ENCODE measurements around the gene IQCM.

IQCM gene

GRCh38 chr4:149815743-149816142, at the start of gene IQCM:
TSS of gene IQCM (minus strand) at chr4:149815843. CDS start at chr4:149742691, 73,152 bp downstream.
- no peak for DNase-seq

GRCh38 chr4:149857446-149857845, 41.8 kb upstream of the IQCM start:
- no peak for DNase-seq

- DNase-seq, result no peak
Measured at GRCh38 chr4:149845743-149846142, 30.1 kb upstream of the IQCM start.

GRCh38 chr4:149841686-149842085, 26.0 kb upstream of the IQCM start:
- no peak for DNase-seq

GRCh38 chr4:149838036-149838435, 22.4 kb upstream of the IQCM start:
- no peak for DNase-seq

GRCh38 chr4:149836546-149836945, 20.9 kb upstream of the IQCM start:
- DNase-seq, result no peak

GRCh38 chr4:149835280-149835679, 19.6 kb upstream of the IQCM start:
- no peak for DNase-seq

GRCh38 chr4:149831656-149832208, 16.1 kb upstream of the IQCM start:
- no peak for DNase-seq

- no peak for DNase-seq
Measured at GRCh38 chr4:149830823-149831222, 15.2 kb upstream of the IQCM start.

- no peak for DNase-seq
Measured at GRCh38 chr4:149825336-149825735, 9.7 kb upstream of the IQCM start.

- no peak for DNase-seq
Measured at GRCh38 chr4:149823769-149824221, 8.2 kb upstream of the IQCM start.

GRCh38 chr4:149801416-149801815, 14.2 kb downstream of the IQCM start:
- no peak for DNase-seq

GRCh38 chr4:149799546-149799945, 16.1 kb downstream of the IQCM start:
- no peak for DNase-seq

- no peak for DNase-seq
Measured at GRCh38 chr4:149796381-149796780, 19.3 kb downstream of the IQCM start.

GRCh38 chr4:149795256-149795655, 20.4 kb downstream of the IQCM start:
- no peak for DNase-seq

- no peak for DNase-seq
Measured at GRCh38 chr4:149794352-149794751, 21.3 kb downstream of the IQCM start.

GRCh38 chr4:149793459-149793858, 22.2 kb downstream of the IQCM start:
- DNase-seq, result no peak

- no peak for DNase-seq
Measured at GRCh38 chr4:149791851-149792250, 23.8 kb downstream of the IQCM start.

- no peak for DNase-seq
Measured at GRCh38 chr4:149790172-149790907, 25.3 kb downstream of the IQCM start.

- DNase-seq, result no peak
Measured at GRCh38 chr4:149788300-149788699, 27.3 kb downstream of the IQCM start.

GRCh38 chr4:149785696-149786431, 29.8 kb downstream of the IQCM start:
- DNase-seq, result peak; percentile 23

- no peak for DNase-seq
Measured at GRCh38 chr4:149784018-149784417, 31.6 kb downstream of the IQCM start.

GRCh38 chr4:149781150-149781549, 34.5 kb downstream of the IQCM start:
- DNase-seq, result no peak

- DNase-seq, result no peak
Measured at GRCh38 chr4:149768477-149768876, 47.2 kb downstream of the IQCM start.

Data from midbrain (tissue), 1 donor.